Heart left ventricle (tissue), 13 donors: ENCODE data around the gene DLG1.

Experiments used
- POLR2A ChIP-seq, 2 donors: fragments of 450-650 bp; IDR thresholded peaks; one replicate each; pipeline ENCODE4 v1.6.1; 2017; ENCODE audit warnings: antibody characterized with exemption in 2 of 2, mild to moderate bottlenecking in 2 of 2, moderate library complexity in 2 of 2
- TF ChIP-seq, protein P1 (sequence below), 12 donors: fragments of 200-600 bp; sonication (generic) in 4 of 12; IDR thresholded peaks; one replicate each; pipeline versions ENCODE4 v1.5.0 to v1.8.0; 2018 to 2022; ENCODE audit warnings: antibody characterized with exemption in 12 of 12, mild to moderate bottlenecking in 5 of 12
- donor health status: ischemic (EF 13 %, LVEDD 7.1; RV severe dilation, severe dysfunction).
- donor health status: DM: no; HTN: yes; CAD: no.
- donor health status: DM: no; HTN: no; CAD: no.
- donor health status: ischemic (EF 25% LVEDD 6.9; RV normal size, moderate dysfunction).
- donor health status: ischemic (EF 25% LVEDD 5.7; RV mildly dilated, moderate dysfunction).
- donor health status: ischemic (EF 35%, LVEDD 5.7; RV mildly dilated, moderate dysfunction).
- donor health status: nonischemic (EF 11% LVEDD 7.7; RV severe dilation, severe dysfunction).
- donor health status: DM: yes; HTN: yes; CAD: no.
- donor health status: PGD.
- donor health status: ischemic (EF 29% LVEDD 5.4; RV normal size, mild dysfunction).
- donor health status: nonischemic (EF 23%, LVEDD 6.1; RV moderate dilation, normal function).

- no peak for TF ChIP-seq POLR2A (IDR thresholded peaks at IDR 0.05)
- TF ChIP-seq, protein P1, sequence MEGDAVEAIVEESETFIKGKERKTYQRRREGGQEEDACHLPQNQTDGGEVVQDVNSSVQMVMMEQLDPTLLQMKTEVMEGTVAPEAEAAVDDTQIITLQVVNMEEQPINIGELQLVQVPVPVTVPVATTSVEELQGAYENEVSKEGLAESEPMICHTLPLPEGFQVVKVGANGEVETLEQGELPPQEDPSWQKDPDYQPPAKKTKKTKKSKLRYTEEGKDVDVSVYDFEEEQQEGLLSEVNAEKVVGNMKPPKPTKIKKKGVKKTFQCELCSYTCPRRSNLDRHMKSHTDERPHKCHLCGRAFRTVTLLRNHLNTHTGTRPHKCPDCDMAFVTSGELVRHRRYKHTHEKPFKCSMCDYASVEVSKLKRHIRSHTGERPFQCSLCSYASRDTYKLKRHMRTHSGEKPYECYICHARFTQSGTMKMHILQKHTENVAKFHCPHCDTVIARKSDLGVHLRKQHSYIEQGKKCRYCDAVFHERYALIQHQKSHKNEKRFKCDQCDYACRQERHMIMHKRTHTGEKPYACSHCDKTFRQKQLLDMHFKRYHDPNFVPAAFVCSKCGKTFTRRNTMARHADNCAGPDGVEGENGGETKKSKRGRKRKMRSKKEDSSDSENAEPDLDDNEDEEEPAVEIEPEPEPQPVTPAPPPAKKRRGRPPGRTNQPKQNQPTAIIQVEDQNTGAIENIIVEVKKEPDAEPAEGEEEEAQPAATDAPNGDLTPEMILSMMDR (IDR thresholded peaks at IDR 0.05), result no peak
Measured at GRCh38 chr3:197175503-197175902, 122.9 kb downstream of the DLG1 start.
